Tibial artery (tissue), 4 donors: ENCODE measurements around the gene TMEM38B.

Experiments
- DNase-seq, 2 donors: peaks; one replicate each; pipeline ENCODE4 v3.0.0-alpha.2; 2019
- H3K27ac ChIP-seq, 2 donors: fragments of 200-600 bp; sonication (generic) in 1 of 2; 1 replicate in 1 of 2; 2 replicates in 1 of 2; pipeline ENCODE4 v1.5.1; 2018 to 2019; ENCODE audit warnings: mild to moderate bottlenecking in 1 of 2
- H3K27me3 ChIP-seq, 2 donors: fragments of 200-600 bp; sonication (generic) in 1 of 2; one replicate each; pipeline versions ENCODE4 v1.5.1 to v1.6.0; 2016 to 2019
- H3K36me3 ChIP-seq, 3 donors: fragments of 200-600 bp; sonication (generic) in 2 of 3; one replicate each; pipeline ENCODE4 v1.5.1; 2016 to 2019; ENCODE audit warnings: mild to moderate bottlenecking in 2 of 3
- H3K4me1 ChIP-seq, 4 donors: fragments of 200-600 bp; sonication (generic) in 2 of 4; 1 replicate in 3 of 4; 2 replicates in 1 of 4; pipeline ENCODE4 v1.5.1; 2016 to 2019
- H3K4me3 ChIP-seq, 2 donors: fragments of 200-600 bp; sonication (generic) in 1 of 2; 1 replicate in 1 of 2; 2 replicates in 1 of 2; pipeline ENCODE4 v1.5.1; 2018 to 2019; ENCODE audit warnings: mild to moderate bottlenecking in 2 of 2
- H3K9me3 ChIP-seq, 3 donors: fragments of 200-600 bp; sonication (generic) in 1 of 3; one replicate each; pipeline ENCODE4 v1.5.1; 2016 to 2019
- CTCF ChIP-seq, 2 experiments: fragments of 200-600 bp in 1 of 2; fragments of 450-650 bp in 1 of 2; IDR thresholded peaks; one replicate each; pipeline ENCODE4 v1.5.1; 2017 to 2019; ENCODE audit warnings: antibody characterized with exemption in 2 of 2, mild to moderate bottlenecking in 1 of 2, moderate library complexity in 1 of 2
- intact Hi-C: fragments of 100-400 bp; cut with DNase I; formaldehyde crosslinking; loops from one replicate; pipeline ENCODE4 v1.15.0; 2023; ENCODE audit warnings: low total_unique reads

TMEM38B gene

GRCh38 chr9:105658351-105658750 is 36.0 kb upstream of the TMEM38B start:
- no peaks in the 10 kb centered on the region for H3K36me3 ChIP-seq
- intact Hi-C loops: no loop called here
- H3K4me3 ChIP-seq: no peak overlapping the region
- peaks cover 0 to 22% of the 10 kb centered on the region in 2 donors for H3K27me3 ChIP-seq
- no peak overlapping the region for H3K27ac ChIP-seq
- peaks cover 0 to 12% (median 7%) of the 10 kb centered on the region in 4 donors for H3K4me1 ChIP-seq
- no peak for TF ChIP-seq CTCF (IDR thresholded peaks at IDR 0.05)
- no peak for DNase-seq
- no peaks in the 10 kb centered on the region for H3K9me3 ChIP-seq

- Histone ChIP-seq H3K27ac (no peak overlapping the region), H3K4me3 (no peak overlapping the region), H3K36me3 (no peaks in the 10 kb centered on the region), H3K27me3 (peaks cover 0 to 21% of the 10 kb centered on the region in 2 donors), H3K4me1 (peaks cover 0 to 8% (median 6%) of the 10 kb centered on the region in 4 donors), H3K9me3 (no peaks in the 10 kb centered on the region)
- TF ChIP-seq CTCF (IDR thresholded peaks at IDR 0.05): no peak
- DNase-seq: no peak
- intact Hi-C loops: no loop called here
Measured at GRCh38 chr9:105661011-105661410, 33.3 kb upstream of the TMEM38B start.

- no peaks in the 10 kb centered on the region for H3K9me3 ChIP-seq
- H3K36me3 ChIP-seq: no peaks in the 10 kb centered on the region
- intact Hi-C loops: no loop called here
- no peak for DNase-seq
- H3K4me1 ChIP-seq: no peaks in the 10 kb centered on the region
- no peak within 1 kb of the TSS for H3K27ac ChIP-seq
- H3K4me3 ChIP-seq: no peak within 1 kb of the TSS
- TF ChIP-seq CTCF (IDR thresholded peaks at IDR 0.05): no peak
- H3K27me3 ChIP-seq: peaks cover 0 to 7% of the 10 kb centered on the region in 2 donors
Measured at GRCh38 chr9:105662184-105663104, 31.9 kb upstream of the TMEM38B start, which contains the start of gene TAL2. TSS of gene TAL2 (plus strand) at chr9:105662457. CDS start at chr9:105662497, 40 bp downstream.

- no peaks in the 10 kb centered on the region for H3K9me3 ChIP-seq
- no peak for DNase-seq
- no peak overlapping the region for H3K4me3 ChIP-seq
- H3K4me1 ChIP-seq: no peaks in the 10 kb centered on the region
- H3K27ac ChIP-seq: no peak overlapping the region
- intact Hi-C loops: no loop called here
- H3K36me3 ChIP-seq: no peaks in the 10 kb centered on the region
- TF ChIP-seq CTCF (IDR thresholded peaks at IDR 0.05): no peak
- H3K27me3 ChIP-seq: peaks cover 0 to 4% of the 10 kb centered on the region in 2 donors
Measured at GRCh38 chr9:105663914-105664313, 30.4 kb upstream of the TMEM38B start.

- Histone ChIP-seq H3K36me3 (no peaks in the 10 kb centered on the region), H3K27me3 (no peaks in the 10 kb centered on the region), H3K9me3 (no peaks in the 10 kb centered on the region), H3K27ac (no peak overlapping the region), H3K4me3 (no peak overlapping the region), H3K4me1 (no peaks in the 10 kb centered on the region)
- TF ChIP-seq CTCF (IDR thresholded peaks at IDR 0.05): no peak
- DNase-seq: no peak
- intact Hi-C loops: no loop called here
Measured at GRCh38 chr9:105667867-105668266, 26.5 kb upstream of the TMEM38B start.
